HG03097 (cell line): ENCODE measurements around the gene TASP1.

ENCODE experiments used
- ATAC-seq: cut with Tn5 transposase; IDR thresholded peaks from one replicate; pipeline ENCODE4 v1.9.1; 2021; ENCODE audit not compliant: unreplicated experiment, low FRiP score

Gene TASP1

DNA sequence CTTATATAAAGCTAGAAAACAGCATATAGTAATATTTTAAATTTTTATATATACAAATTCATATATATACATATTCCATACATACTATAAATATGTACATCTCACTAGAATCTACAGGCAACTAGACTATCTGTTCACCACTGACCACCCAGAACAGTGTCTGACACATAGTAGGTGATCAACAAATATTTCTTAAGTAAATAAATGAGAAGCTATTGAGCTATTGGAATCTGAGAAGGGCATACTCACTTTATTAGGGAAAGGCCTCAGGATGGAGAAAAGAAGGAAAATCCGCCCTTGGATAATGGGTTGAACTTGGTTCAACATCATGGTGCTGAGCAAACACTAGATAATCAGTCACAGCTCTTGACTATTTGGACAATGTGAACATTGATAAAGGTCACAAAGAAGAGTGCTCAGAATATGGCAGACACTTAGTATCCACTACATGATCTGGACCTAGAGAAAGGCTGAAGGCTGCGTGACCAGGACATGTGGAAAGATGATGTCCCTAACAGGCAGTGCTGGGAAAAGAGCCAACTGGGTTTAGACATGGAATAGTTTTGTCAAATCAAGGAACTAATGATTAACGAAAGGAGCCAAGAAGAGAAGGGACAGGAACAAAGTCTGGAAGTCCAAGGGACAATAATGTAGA lies 186.1 kb downstream of the TASP1 start:
- no peak for ATAC-seq

- ATAC-seq = no peak
Measured at GRCh38 chr20:13449868-13450434, 188.8 kb downstream of the TASP1 start.

DNA sequence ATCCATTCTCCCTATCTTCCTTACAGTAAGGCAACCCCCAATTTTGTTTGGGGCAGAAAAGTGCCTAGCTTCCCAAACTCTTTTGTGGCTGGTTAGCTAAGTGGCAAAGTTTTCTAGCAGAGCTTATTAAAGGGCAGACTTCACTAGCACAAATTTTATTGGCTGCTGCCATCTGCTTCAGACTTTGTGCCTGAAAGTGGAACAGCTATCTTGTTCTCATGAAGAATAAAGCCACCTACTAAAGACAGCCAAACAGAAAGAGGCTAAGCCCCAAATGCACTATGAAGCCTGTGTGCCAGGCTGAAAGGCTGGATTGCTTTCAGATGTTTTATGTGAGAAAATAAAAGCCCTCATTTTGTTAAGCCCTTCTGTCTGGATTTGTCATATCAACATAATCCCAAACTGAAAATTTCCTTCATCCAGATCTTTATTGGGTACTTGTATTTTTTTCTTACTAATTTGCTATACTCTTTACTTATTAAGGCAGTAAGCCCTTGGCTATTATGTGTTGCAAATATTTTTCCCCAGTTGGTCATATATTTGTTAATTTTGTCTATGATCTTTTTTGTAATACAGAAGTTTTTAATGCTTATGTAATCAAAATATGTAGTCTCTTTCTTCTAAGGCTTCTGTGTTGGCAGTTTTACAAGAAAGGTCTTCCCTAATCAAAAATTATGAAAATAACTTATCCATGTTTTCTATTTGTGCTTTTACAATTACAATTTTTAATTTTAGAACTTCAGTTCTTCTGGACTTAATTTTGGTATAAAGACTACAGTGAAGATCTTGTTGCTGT lies 191.1 kb downstream of the TASP1 start:
- ATAC-seq = no peak

DNA sequence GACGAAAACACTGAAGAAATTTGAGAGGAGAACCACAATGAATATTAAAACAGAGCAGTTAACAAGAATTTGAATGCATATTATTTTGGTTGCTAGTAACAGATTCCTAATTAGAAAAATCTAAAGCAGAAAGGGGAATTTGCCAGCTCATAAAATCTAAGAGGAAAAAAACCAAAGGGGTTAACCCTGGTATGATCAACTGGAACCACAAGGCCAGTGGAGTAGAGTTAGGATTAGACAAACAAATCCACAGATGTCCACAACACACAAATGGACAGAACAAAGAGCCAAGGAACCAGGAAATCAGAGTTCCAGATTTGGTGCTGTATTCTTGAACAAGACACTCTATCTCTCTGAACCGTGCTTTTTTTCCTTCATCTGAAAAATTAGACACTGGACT lies 195.0 kb downstream of the TASP1 start:
- ATAC-seq = no peak

DNA sequence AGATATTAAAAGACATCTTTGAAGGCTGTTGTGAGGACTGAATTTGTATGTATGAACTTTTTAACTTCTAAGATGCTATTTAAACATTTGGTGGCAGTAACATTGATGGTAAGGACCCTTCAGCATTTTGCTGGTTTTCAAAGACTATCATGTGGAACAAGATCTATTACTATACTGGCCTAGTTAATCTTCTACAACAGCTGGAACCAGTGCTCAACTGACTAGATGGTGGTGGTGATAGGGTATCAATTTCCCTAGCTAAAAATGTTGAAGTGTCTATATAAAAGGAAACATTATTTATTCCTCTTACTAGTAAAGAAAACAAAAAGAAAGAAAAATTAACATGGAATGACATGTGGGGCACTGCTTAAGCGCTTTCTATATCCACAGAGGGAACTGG lies 195.7 kb downstream of the TASP1 start:
- no peak for ATAC-seq

DNA sequence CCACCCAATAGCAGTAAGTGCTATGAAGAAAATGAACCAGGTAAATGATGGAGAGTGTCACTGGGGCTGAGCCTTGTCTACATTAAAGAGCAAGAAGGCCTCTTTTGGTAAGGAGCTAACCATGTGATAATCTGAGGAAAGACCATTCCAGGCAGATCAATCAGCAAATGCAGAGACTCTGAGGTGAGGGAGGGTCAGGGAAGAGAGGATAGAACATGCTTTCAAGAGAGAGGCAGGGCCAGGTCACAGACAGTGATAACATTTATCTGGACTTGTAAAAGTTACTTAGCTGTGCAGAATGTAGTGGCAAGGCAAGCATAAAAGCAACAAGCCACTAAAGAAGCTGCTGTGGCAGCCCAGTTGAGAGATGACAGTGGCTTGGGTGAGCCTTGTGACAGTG lies 197.3 kb downstream of the TASP1 start:
- no peak for ATAC-seq

GRCh38 chr20:13436530-13436929 lies 202.2 kb downstream of the TASP1 start:
- ATAC-seq = no peak

DNA sequence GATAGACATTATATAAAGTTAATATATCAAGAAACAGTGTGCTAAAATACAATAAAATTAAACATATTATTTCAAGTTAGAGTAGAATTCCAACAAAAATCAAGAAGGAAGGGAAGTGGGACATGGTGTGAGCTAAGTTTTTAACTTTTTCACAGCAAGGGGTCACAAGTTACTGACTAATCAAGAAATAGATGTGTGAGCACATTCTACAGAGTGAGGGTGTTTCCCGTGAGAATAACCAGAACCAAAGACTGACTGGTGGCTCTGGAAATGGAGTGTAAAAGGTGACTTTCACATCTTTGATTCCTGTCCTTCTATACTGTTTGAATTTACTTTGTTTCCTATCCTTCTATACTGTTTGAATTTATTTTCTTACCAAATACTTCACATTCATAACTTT lies 206.6 kb downstream of the TASP1 start:
- ATAC-seq = no peak

- ATAC-seq = no peak
Measured at GRCh38 chr20:13430346-13431002, 208.3 kb downstream of the TASP1 start.

DNA sequence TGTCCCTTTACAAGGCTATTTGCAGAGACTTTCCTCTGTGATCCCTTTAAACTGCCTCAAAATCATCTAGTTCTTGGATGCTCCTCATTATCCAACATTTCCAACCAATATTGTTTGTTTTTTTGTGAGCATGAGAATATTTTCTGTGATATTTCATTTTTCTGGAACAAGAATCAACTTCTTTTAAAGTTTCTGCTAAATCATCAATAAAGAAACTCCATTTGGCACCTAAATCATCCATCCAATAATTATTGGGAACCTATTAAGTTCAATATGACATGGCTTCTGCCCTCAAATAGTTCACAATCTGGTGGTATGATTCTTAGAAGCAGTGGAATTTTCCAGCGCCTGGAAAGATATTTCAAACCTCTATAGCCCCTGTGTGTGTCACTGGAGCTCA lies 210.0 kb downstream of the TASP1 start:
- no peak for ATAC-seq

DNA sequence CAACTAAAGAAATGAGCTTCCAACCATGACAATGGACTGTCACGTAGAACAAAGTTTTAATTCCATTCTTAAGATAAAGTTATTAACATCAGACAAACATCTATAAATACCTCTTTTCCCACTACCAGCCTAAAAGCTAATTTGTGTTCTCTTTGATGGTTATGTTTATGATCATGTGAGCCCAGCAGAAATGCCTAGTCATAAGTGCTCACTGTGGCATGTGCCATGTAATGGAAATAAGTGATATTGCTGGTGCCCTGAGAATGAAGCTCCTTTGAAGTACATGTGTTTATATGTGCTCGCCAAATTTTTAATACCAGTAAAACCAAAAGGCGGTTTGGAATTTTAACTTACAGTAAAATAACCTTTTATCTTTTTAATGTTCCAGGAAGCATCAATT lies 211.9 kb downstream of the TASP1 start:
- no peak for ATAC-seq

- ATAC-seq = no peak
Measured at GRCh38 chr20:13425381-13426135, 213.2 kb downstream of the TASP1 start.

- ATAC-seq = no peak
Measured at GRCh38 chr20:13424174-13424833, 214.4 kb downstream of the TASP1 start.

GRCh38 chr20:13423472-13424173 lies 215.1 kb downstream of the TASP1 start:
- ATAC-seq = no peak

- ATAC-seq = no peak
Measured at GRCh38 chr20:13422637-13423036, 216.1 kb downstream of the TASP1 start.

DNA sequence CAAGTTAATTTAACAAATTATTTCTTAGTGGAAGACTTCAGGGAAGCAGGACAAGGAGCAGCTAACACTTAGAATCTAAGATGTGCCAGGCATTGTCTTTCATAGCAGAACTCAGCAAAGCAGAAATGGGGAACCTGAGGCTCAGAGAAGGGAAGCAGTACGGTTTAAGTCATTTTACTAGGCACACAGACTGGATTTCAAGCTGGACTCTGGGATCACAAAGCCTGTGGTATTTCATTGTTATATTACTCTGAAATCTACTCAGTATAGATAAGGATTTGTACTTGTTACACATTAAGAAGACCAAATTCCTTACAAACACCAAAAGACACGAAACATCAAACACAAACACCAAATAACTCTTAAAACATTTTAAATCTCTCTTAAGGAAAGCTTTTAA lies 218.1 kb downstream of the TASP1 start:
- ATAC-seq = no peak

DNA sequence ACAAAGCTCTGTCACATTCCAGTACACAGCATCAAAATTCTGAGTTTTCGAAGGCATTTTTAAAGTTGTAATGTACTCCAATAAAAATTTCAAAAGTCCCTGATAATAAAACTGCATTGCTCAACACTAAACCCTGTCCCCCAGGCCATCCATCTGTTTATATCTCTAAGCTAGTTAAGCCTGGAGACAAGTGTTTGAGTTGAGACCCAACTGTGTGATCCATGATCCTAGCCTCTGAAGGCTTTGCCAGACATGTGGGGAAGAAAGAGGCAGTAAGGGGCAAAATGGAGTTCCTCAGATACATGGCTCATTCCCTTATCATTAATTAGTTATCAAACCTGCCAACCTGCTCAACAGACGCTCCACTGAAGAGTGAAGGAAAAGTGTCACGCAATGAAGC lies 219.3 kb downstream of the TASP1 start:
- no peak for ATAC-seq

- no peak for ATAC-seq
Measured at GRCh38 chr20:13418263-13419229, 220.2 kb downstream of the TASP1 start.
